ENCODE results near the gene SRGAP2B. TPM values are rescaled to one million over a fixed set of nuclear protein-coding genes. Genes with fewer than 3 reads are reported as not detected.
"Not testable (repeated sequence)": the region's sequence is repeated elsewhere in the genome, so short reads cannot be mapped to it uniquely, and the experiment has no call there.

The SRGAP2B gene
- polyA plus RNA-seq, 1 donor (not counting 4 experiments of a cell fraction or from before 2014, with no cell fraction given) = 11.0 TPM

GRCh38 chr1:144948390-144948789, 146.7 kb downstream of the SRGAP2B start:
- H3K27ac ChIP-seq (ENCODE audit: control insufficient read depth, insufficient read depth, low read length); H3K9ac ChIP-seq (ENCODE audit: control insufficient read depth, extremely low read depth, insufficient read depth, low read length); H3K4me3 ChIP-seq (ENCODE audit: control insufficient read depth in 2 of 3, extremely low read depth in 1 of 3, insufficient read depth in 2 of 3, low read depth in 1 of 3, low read length in 3 of 3); H3K4me2 ChIP-seq (ENCODE audit: control insufficient read depth, extremely low read depth, insufficient read depth, low read depth, low read length); H4K20me1 ChIP-seq (ENCODE audit: control insufficient read depth, extremely low read depth, insufficient read depth, low read length); dilution Hi-C loops (cut with MboI; ENCODE audit: extremely low pct_ligation_motif_present, low sequenced_read_pairs); H3K4me1 ChIP-seq (ENCODE audit: control insufficient read depth, extremely low read depth, insufficient read depth, low read length); H3K9me1 ChIP-seq (ENCODE audit: control insufficient read depth, extremely low read depth, insufficient read depth, low read length); H3K36me3 ChIP-seq (ENCODE audit: control insufficient read depth in 2 of 2, extremely low read depth in 1 of 2, insufficient read depth in 2 of 2, low read length in 2 of 2); DNase-seq (ENCODE audit: low read depth, low spot score); H3K27me3 ChIP-seq (ENCODE audit: control insufficient read depth, extremely low read depth, insufficient read depth, low read length); H3K9me3 ChIP-seq (ENCODE audit: control insufficient read depth, low read depth, low read length); H2AFZ ChIP-seq (ENCODE audit: control insufficient read depth, low read length); FAIRE-seq; H3K79me2 ChIP-seq (ENCODE audit: control insufficient read depth, insufficient read depth, low read length): not testable (repeated sequence)

- H2AFZ ChIP-seq (ENCODE audit: control insufficient read depth, low read length); H3K4me2 ChIP-seq (ENCODE audit: control insufficient read depth, extremely low read depth, insufficient read depth, low read depth, low read length); H3K27me3 ChIP-seq (ENCODE audit: control insufficient read depth, extremely low read depth, insufficient read depth, low read length); H4K20me1 ChIP-seq (ENCODE audit: control insufficient read depth, extremely low read depth, insufficient read depth, low read length); DNase-seq (ENCODE audit: low read depth, low spot score); H3K27ac ChIP-seq (ENCODE audit: control insufficient read depth, insufficient read depth, low read length); H3K4me1 ChIP-seq (ENCODE audit: control insufficient read depth, extremely low read depth, insufficient read depth, low read length); H3K79me2 ChIP-seq (ENCODE audit: control insufficient read depth, insufficient read depth, low read length); H3K36me3 ChIP-seq (ENCODE audit: control insufficient read depth in 2 of 2, extremely low read depth in 1 of 2, insufficient read depth in 2 of 2, low read length in 2 of 2); H3K4me3 ChIP-seq (ENCODE audit: control insufficient read depth in 2 of 3, extremely low read depth in 1 of 3, insufficient read depth in 2 of 3, low read depth in 1 of 3, low read length in 3 of 3); dilution Hi-C loops (cut with MboI; ENCODE audit: extremely low pct_ligation_motif_present, low sequenced_read_pairs); H3K9me3 ChIP-seq (ENCODE audit: control insufficient read depth, low read depth, low read length); FAIRE-seq; H3K9me1 ChIP-seq (ENCODE audit: control insufficient read depth, extremely low read depth, insufficient read depth, low read length); H3K9ac ChIP-seq (ENCODE audit: control insufficient read depth, extremely low read depth, insufficient read depth, low read length): not testable (repeated sequence)
Measured at GRCh38 chr1:144947495-144947894, 147.6 kb downstream of the SRGAP2B start.

GRCh38 chr1:144946525-144947480, 148.3 kb downstream of the SRGAP2B start:
- DNase-seq (ENCODE audit: low read depth, low spot score); H3K79me2 ChIP-seq (ENCODE audit: control insufficient read depth, insufficient read depth, low read length); H3K4me1 ChIP-seq (ENCODE audit: control insufficient read depth, extremely low read depth, insufficient read depth, low read length); H3K27me3 ChIP-seq (ENCODE audit: control insufficient read depth, extremely low read depth, insufficient read depth, low read length); H3K36me3 ChIP-seq (ENCODE audit: control insufficient read depth in 2 of 2, extremely low read depth in 1 of 2, insufficient read depth in 2 of 2, low read length in 2 of 2); H3K27ac ChIP-seq (ENCODE audit: control insufficient read depth, insufficient read depth, low read length); H3K4me3 ChIP-seq (ENCODE audit: control insufficient read depth in 2 of 3, extremely low read depth in 1 of 3, insufficient read depth in 2 of 3, low read depth in 1 of 3, low read length in 3 of 3); H3K4me2 ChIP-seq (ENCODE audit: control insufficient read depth, extremely low read depth, insufficient read depth, low read depth, low read length); H2AFZ ChIP-seq (ENCODE audit: control insufficient read depth, low read length); H4K20me1 ChIP-seq (ENCODE audit: control insufficient read depth, extremely low read depth, insufficient read depth, low read length); H3K9ac ChIP-seq (ENCODE audit: control insufficient read depth, extremely low read depth, insufficient read depth, low read length); FAIRE-seq; dilution Hi-C loops (cut with MboI; ENCODE audit: extremely low pct_ligation_motif_present, low sequenced_read_pairs); H3K9me3 ChIP-seq (ENCODE audit: control insufficient read depth, low read depth, low read length); H3K9me1 ChIP-seq (ENCODE audit: control insufficient read depth, extremely low read depth, insufficient read depth, low read length): not testable (repeated sequence)

- H3K36me3 ChIP-seq (ENCODE audit: control insufficient read depth in 2 of 2, extremely low read depth in 1 of 2, insufficient read depth in 2 of 2, low read length in 2 of 2); H4K20me1 ChIP-seq (ENCODE audit: control insufficient read depth, extremely low read depth, insufficient read depth, low read length); H3K9me1 ChIP-seq (ENCODE audit: control insufficient read depth, extremely low read depth, insufficient read depth, low read length); H2AFZ ChIP-seq (ENCODE audit: control insufficient read depth, low read length); H3K79me2 ChIP-seq (ENCODE audit: control insufficient read depth, insufficient read depth, low read length); H3K9ac ChIP-seq (ENCODE audit: control insufficient read depth, extremely low read depth, insufficient read depth, low read length); H3K27ac ChIP-seq (ENCODE audit: control insufficient read depth, insufficient read depth, low read length); H3K4me1 ChIP-seq (ENCODE audit: control insufficient read depth, extremely low read depth, insufficient read depth, low read length); DNase-seq (ENCODE audit: low read depth, low spot score); dilution Hi-C loops (cut with MboI; ENCODE audit: extremely low pct_ligation_motif_present, low sequenced_read_pairs); H3K9me3 ChIP-seq (ENCODE audit: control insufficient read depth, low read depth, low read length); H3K4me2 ChIP-seq (ENCODE audit: control insufficient read depth, extremely low read depth, insufficient read depth, low read depth, low read length); H3K27me3 ChIP-seq (ENCODE audit: control insufficient read depth, extremely low read depth, insufficient read depth, low read length); H3K4me3 ChIP-seq (ENCODE audit: control insufficient read depth in 2 of 3, extremely low read depth in 1 of 3, insufficient read depth in 2 of 3, low read depth in 1 of 3, low read length in 3 of 3): not testable (repeated sequence)
- peak; percentile 92 for FAIRE-seq
Measured at GRCh38 chr1:144941710-144942109, 153.4 kb downstream of the SRGAP2B start.

- H2AFZ ChIP-seq (ENCODE audit: control insufficient read depth, low read length); dilution Hi-C loops (cut with MboI; ENCODE audit: extremely low pct_ligation_motif_present, low sequenced_read_pairs); H4K20me1 ChIP-seq (ENCODE audit: control insufficient read depth, extremely low read depth, insufficient read depth, low read length); H3K4me2 ChIP-seq (ENCODE audit: control insufficient read depth, extremely low read depth, insufficient read depth, low read depth, low read length); H3K27ac ChIP-seq (ENCODE audit: control insufficient read depth, insufficient read depth, low read length); H3K27me3 ChIP-seq (ENCODE audit: control insufficient read depth, extremely low read depth, insufficient read depth, low read length); DNase-seq (ENCODE audit: low read depth, low spot score); H3K36me3 ChIP-seq (ENCODE audit: control insufficient read depth in 2 of 2, extremely low read depth in 1 of 2, insufficient read depth in 2 of 2, low read length in 2 of 2); H3K9me1 ChIP-seq (ENCODE audit: control insufficient read depth, extremely low read depth, insufficient read depth, low read length); H3K4me3 ChIP-seq (ENCODE audit: control insufficient read depth in 2 of 3, extremely low read depth in 1 of 3, insufficient read depth in 2 of 3, low read depth in 1 of 3, low read length in 3 of 3); H3K9ac ChIP-seq (ENCODE audit: control insufficient read depth, extremely low read depth, insufficient read depth, low read length); H3K9me3 ChIP-seq (ENCODE audit: control insufficient read depth, low read depth, low read length); H3K79me2 ChIP-seq (ENCODE audit: control insufficient read depth, insufficient read depth, low read length); H3K4me1 ChIP-seq (ENCODE audit: control insufficient read depth, extremely low read depth, insufficient read depth, low read length): not testable (repeated sequence)
- FAIRE-seq = peak; percentile 53
Measured at GRCh38 chr1:144940054-144940453, 155.1 kb downstream of the SRGAP2B start.
